Skeletal muscle tissue (tissue), 4 donors: ENCODE measurements around the gene TTC33. TPM values are rescaled to one million over a fixed set of nuclear protein-coding genes. Genes with fewer than 3 reads are reported as not detected.

ENCODE experiments used
- H3K27ac ChIP-seq: one replicate; pipeline ENCODE4 v1.7.0; 2013; ENCODE audit warnings: mild to moderate bottlenecking, low read depth, low read length, inconsistent platforms
- H3K27me3 ChIP-seq, 3 donors: one replicate each; pipeline ENCODE4 v1.7.0; 2013; ENCODE audit warnings: low read length in 3 of 3; ENCODE audit not compliant: control insufficient read depth in 3 of 3, insufficient read depth in 3 of 3
- H3K36me3 ChIP-seq, 3 donors: one replicate each; pipeline ENCODE4 v1.7.0; 2013; ENCODE audit warnings: low read length in 3 of 3; ENCODE audit not compliant: control insufficient read depth in 3 of 3, insufficient read depth in 3 of 3
- H3K4me1 ChIP-seq, 3 donors: one replicate each; pipeline ENCODE4 v1.7.0; 2013; ENCODE audit warnings: low read length in 3 of 3, mild to moderate bottlenecking in 3 of 3; ENCODE audit not compliant: control insufficient read depth in 3 of 3, insufficient read depth in 3 of 3
- H3K4me3 ChIP-seq, 3 donors: one replicate each; pipeline ENCODE4 v1.7.0; 2013; ENCODE audit warnings: low read length in 3 of 3
- H3K9ac ChIP-seq, 3 donors: one replicate each; pipeline ENCODE4 v1.7.0; 2013; ENCODE audit warnings: low read length in 3 of 3, mild to moderate bottlenecking in 3 of 3, moderate library complexity in 2 of 3, low read depth in 1 of 3
- H3K9me3 ChIP-seq, 3 donors: one replicate each; pipeline ENCODE4 v1.7.0; 2013; ENCODE audit warnings: low read length in 3 of 3; ENCODE audit not compliant: control insufficient read depth in 3 of 3
- total RNA-seq: library from RNA; depleted of rRNA; stranded (reverse); fragments of >200 nt; gene quantifications from one replicate; pipeline ENCODE4 v1.2.3, GENCODE V29; 2014
- donor health status: Osteomylitis.

Gene TTC33
- total RNA-seq, 1 donor from 2014 or later: 17.2 TPM

GRCh38 chr5:40685193-40685592 lies 70.6 kb downstream of the TTC33 start:
- H3K4me1 ChIP-seq: peaks cover 23 to 31% (median 26%) of the 10 kb centered on the region in 3 donors

DNA sequence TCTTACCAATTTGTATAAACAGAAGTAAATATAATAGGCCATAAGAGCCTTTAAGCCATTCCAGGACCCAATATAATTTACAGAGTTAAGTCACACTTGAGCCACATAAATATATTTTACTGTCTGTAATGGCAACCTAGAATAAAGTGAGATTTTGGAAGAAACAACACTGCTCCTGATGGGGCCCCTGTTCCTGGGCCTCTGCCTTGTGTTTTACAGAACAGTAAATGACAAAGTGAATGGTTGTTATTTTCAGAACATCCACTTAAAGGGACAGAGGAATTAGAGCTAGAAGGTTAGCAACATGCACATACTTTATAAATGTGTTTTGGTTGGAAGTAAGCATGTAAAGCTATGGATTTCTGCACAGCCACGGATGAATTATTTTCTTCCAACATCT lies 72.5 kb downstream of the TTC33 start:
- peak overlapping the region; percentile 4 to 90 (median 85) for H3K4me3 ChIP-seq
- peaks cover 11 to 31% (median 25%) of the 10 kb centered on the region in 3 donors for H3K27me3 ChIP-seq
- H3K4me1 ChIP-seq: peaks cover 26 to 28% (median 27%) of the 10 kb centered on the region in 3 donors

More at GRCh38 chr5:40685193-40685592, 70.6 kb downstream of the TTC33 start:
- H3K9ac ChIP-seq: peak overlapping the region in 2 of 3 donors; percentile 0 to 30
- H3K27me3 ChIP-seq: peaks cover 11 to 27% (median 23%) of the 10 kb centered on the region in 3 donors
- H3K36me3 ChIP-seq: peaks cover 0 to 7% (median 0%) of the 10 kb centered on the region in 3 donors
- H3K4me3 ChIP-seq: peak overlapping the region in 2 of 3 donors; percentile 7 to 62
- no peaks in the 10 kb centered on the region for H3K9me3 ChIP-seq
- no peak overlapping the region for H3K27ac ChIP-seq

DNA sequence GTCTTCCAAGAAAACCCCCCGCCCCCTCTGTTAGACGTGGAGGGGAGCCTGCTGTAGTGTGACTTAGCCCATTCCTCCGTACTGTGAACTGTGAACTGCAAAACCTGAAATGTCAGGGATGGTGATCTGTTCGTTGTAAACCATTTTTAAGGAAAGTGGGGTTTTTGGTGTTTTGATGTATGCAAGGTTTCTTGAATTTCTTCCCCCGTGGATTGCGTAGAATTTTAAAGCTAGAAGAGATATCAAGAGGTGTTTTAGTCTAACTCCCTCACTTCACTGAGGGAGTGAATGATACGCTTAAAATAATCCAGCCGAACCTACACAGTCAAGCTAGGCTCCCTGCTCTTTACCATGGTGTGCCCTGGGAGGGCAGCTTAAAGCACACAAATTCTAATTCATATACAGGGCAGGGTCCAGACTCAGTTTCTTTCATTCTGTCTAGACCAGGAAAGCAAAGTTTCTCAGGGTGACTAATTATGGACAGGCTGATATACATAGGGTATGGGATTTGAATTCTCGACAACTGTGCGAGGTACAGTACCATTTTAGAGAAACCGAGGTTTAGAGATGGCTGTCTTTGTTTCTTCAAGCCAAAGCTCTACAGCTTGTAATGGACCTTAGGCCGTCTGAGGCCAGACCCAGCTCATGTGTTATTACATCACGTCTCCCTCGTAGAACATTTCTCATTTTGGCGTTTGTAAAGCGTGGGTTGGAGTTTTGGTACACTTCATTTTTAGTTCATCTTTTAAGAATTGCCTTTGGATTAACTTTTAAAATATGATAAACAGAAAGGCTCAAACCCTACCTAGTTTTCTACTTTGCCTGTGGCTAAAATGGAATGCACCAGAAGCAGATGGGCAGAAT lies 73.4 kb downstream of the TTC33 start:
- H3K36me3 ChIP-seq: peaks cover 0 to 7% (median 0%) of the 10 kb centered on the region in 3 donors
- H3K4me1 ChIP-seq: peaks cover 20 to 26% (median 25%) of the 10 kb centered on the region in 3 donors
- H3K9ac ChIP-seq: peak overlapping the region; percentile 74 to 80 (median 75)
- H3K4me3 ChIP-seq: peak overlapping the region; percentile 84 to 90 (median 85)
- no peaks in the 10 kb centered on the region for H3K9me3 ChIP-seq
- H3K27me3 ChIP-seq: peaks cover 11 to 31% (median 25%) of the 10 kb centered on the region in 3 donors
- peak overlapping the region; percentile 75 for H3K27ac ChIP-seq

More for the DNA sequence above, 72.5 kb downstream of the TTC33 start:
- Histone ChIP-seq H3K9ac (peak overlapping the region in 2 of 3 donors; percentile 45 to 74), H3K27ac (peak overlapping the region; percentile 75), H3K9me3 (no peaks in the 10 kb centered on the region), H3K36me3 (peaks cover 0 to 7% (median 0%) of the 10 kb centered on the region in 3 donors)

DNA sequence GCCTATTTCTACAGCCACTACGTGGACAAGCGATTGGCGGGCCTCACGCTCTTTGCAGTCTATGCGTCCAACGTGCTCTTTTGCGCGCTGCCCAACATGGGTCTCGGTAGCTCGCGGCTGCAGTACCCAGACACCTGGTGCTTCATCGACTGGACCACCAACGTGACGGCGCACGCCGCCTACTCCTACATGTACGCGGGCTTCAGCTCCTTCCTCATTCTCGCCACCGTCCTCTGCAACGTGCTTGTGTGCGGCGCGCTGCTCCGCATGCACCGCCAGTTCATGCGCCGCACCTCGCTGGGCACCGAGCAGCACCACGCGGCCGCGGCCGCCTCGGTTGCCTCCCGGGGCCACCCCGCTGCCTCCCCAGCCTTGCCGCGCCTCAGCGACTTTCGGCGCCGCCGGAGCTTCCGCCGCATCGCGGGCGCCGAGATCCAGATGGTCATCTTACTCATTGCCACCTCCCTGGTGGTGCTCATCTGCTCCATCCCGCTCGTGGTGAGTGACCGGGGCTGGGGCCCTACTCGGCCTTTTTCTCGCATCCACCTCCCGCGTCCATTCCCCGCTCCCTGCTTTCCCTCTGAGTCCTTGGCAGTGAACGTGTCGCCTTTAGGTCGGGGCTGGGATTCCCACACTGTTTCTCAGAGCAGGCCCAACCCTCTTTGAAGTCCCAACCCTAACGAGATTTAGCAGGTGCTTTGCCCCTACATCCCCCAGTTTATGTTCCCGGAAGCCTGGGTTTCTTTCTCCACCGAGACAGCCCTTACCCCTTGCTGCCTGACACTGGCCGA lies 74.2 kb downstream of the TTC33 start:
- peak overlapping the region; percentile 84 to 90 (median 85) for H3K4me3 ChIP-seq
- H3K27ac ChIP-seq: peak overlapping the region; percentile 75
- peaks cover 0 to 7% (median 0%) of the 10 kb centered on the region in 3 donors for H3K36me3 ChIP-seq
- peak overlapping the region; percentile 74 to 80 (median 75) for H3K9ac ChIP-seq
- peaks cover 11 to 31% (median 25%) of the 10 kb centered on the region in 3 donors for H3K27me3 ChIP-seq
- no peaks in the 10 kb centered on the region for H3K9me3 ChIP-seq
- H3K4me1 ChIP-seq: peaks cover 23 to 32% (median 25%) of the 10 kb centered on the region in 3 donors

DNA sequence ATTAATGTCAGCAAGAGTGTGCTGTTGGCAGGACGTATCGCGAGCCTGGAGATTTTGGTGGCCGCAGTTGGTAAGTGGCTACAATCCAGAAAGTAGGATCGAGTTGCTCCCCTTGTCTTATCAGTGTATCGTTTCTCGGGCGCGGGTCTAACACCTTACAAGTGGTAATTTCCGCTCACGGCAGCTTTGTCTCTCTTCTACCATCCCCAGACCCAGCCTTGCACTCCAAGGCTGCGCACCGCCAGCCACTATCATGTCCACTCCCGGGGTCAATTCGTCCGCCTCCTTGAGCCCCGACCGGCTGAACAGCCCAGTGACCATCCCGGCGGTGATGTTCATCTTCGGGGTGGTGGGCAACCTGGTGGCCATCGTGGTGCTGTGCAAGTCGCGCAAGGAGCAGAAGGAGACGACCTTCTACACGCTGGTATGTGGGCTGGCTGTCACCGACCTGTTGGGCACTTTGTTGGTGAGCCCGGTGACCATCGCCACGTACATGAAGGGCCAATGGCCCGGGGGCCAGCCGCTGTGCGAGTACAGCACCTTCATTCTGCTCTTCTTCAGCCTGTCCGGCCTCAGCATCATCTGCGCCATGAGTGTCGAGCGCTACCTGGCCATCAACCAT lies 74.9 kb downstream of the TTC33 start:
- peaks cover 11 to 31% (median 25%) of the 10 kb centered on the region in 3 donors for H3K27me3 ChIP-seq
- peaks cover 0 to 7% (median 0%) of the 10 kb centered on the region in 3 donors for H3K36me3 ChIP-seq
- peak overlapping the region; percentile 74 to 80 (median 79) for H3K9ac ChIP-seq
- H3K27ac ChIP-seq: peak overlapping the region; percentile 75
- H3K9me3 ChIP-seq: no peaks in the 10 kb centered on the region
- peak overlapping the region; percentile 84 to 90 (median 85) for H3K4me3 ChIP-seq
- peaks cover 23 to 35% (median 25%) of the 10 kb centered on the region in 3 donors for H3K4me1 ChIP-seq

DNA sequence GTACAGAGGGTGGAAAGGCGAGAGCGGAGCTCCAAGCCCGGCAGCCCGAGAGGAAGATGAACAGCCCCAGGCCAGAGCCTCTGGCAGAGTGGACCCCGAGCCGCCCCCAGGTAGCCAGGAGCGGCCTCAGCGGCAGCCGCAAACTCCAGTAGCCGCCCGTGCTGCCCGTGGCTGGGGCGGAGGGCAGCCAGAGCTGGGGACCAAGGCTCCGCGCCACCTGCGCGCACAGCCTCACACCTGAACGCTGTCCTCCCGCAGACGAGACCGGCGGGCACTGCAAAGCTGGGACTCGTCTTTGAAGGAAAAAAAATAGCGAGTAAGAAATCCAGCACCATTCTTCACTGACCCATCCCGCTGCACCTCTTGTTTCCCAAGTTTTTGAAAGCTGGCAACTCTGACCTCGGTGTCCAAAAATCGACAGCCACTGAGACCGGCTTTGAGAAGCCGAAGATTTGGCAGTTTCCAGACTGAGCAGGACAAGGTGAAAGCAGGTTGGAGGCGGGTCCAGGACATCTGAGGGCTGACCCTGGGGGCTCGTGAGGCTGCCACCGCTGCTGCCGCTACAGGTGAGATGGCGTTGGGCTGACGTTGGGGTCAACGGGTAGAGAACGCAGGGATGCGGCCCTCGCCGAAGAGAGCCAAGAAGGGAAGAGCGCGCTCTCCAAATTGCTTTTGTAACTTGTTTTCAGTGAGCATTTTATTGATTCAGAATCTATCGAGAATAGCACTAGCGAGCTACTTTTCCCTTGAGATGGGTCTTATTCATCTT lies 75.7 kb downstream of the TTC33 start, which contains the start of gene PTGER4:
PTGER4 (plus strand) TSS at position 3 of the 769 bp plus-strand sequence. CDS start 1,079 bp downstream, outside the sequence.
- peak within 1 kb of the TSS; percentile 74 to 80 (median 80) for H3K9ac ChIP-seq
- peaks cover 11 to 31% (median 25%) of the 10 kb centered on the region in 3 donors for H3K27me3 ChIP-seq
- H3K4me3 ChIP-seq: peak within 1 kb of the TSS; percentile 84 to 90 (median 85)
- peaks cover 0 to 7% (median 0%) of the 10 kb centered on the region in 3 donors for H3K36me3 ChIP-seq
- peak within 1 kb of the TSS; percentile 75 for H3K27ac ChIP-seq
- peaks cover 23 to 35% (median 25%) of the 10 kb centered on the region in 3 donors for H3K4me1 ChIP-seq
- no peaks in the 10 kb centered on the region for H3K9me3 ChIP-seq

- Histone ChIP-seq H3K36me3 (peaks cover 0 to 7% (median 0%) of the 10 kb centered on the region in 3 donors), H3K4me3 (peak overlapping the region; percentile 84 to 90 (median 85)), H3K9ac (peak overlapping the region; percentile 74 to 80 (median 80)), H3K27me3 (peaks cover 11 to 31% (median 25%) of the 10 kb centered on the region in 3 donors), H3K4me1 (peaks cover 23 to 35% (median 25%) of the 10 kb centered on the region in 3 donors), H3K27ac (peak overlapping the region; percentile 70), H3K9me3 (no peaks in the 10 kb centered on the region)
Observed at GRCh38 chr5:40679148-40679912, 76.4 kb downstream of the TTC33 start.

DNA sequence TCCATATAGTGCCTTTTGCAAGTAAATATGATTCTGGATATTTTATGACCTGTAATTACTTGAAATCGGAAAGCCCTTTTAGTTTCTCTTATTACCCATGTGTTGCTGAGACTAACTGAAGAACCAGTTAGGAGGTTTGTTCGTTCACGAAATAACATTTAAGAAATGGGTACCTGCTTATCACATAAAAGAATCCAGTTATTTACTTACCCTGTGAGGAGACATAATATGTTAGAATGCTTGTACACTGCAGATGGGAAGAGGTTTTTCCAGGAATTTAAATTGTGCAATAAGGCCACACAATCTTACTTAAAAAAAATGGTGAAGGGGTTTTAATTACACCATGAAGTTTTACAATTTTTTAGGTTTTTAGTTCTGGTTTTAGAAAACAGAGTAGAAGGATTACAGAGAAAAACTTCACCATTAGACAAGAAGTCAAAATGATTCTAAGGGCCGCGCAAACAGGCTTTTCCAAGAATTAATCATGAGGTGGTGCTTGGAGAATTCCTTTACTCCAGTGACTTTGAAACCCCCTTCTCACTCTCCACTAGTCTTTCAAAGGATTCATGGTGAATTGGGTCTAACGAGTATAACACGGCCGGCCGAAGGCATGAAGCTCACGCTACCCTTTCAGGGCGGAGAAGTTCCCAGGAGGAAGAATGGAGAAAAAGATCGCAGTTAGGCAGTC lies 77.2 kb downstream of the TTC33 start:
- Histone ChIP-seq H3K9me3 (no peaks in the 10 kb centered on the region), H3K4me1 (peaks cover 23 to 35% (median 25%) of the 10 kb centered on the region in 3 donors), H3K27me3 (peaks cover 11 to 30% (median 25%) of the 10 kb centered on the region in 3 donors), H3K27ac (peak overlapping the region; percentile 70), H3K4me3 (peak overlapping the region; percentile 78 to 84 (median 83)), H3K9ac (peak overlapping the region; percentile 73 to 78 (median 73)), H3K36me3 (peaks cover 0 to 7% (median 0%) of the 10 kb centered on the region in 3 donors)
